Chondrocyte (in vitro differentiated cells): ENCODE measurements around the gene NFIA. TPM values are rescaled to one million over a fixed set of nuclear protein-coding genes. Genes with fewer than 3 reads are reported as not detected.

Source experiments
- DNase-seq: peaks from one replicate; pipeline ENCODE4 v3.0.0; 2021; ENCODE audit warnings: mixed read lengths, low spot score
- H3K27ac Mint-ChIP-seq: one replicate; pipeline ENCODE4 v1.8.0; 2021; ENCODE audit warnings: mild to moderate bottlenecking, moderate library complexity, mixed read lengths; ENCODE audit not compliant: unreplicated experiment
- H3K27me3 Mint-ChIP-seq: 2 replicates; pipeline ENCODE4 v1.8.0; 2021; ENCODE audit warnings: low read depth, mixed read lengths
- H3K36me3 Mint-ChIP-seq: 2 replicates; pipeline ENCODE4 v1.8.0; 2021; ENCODE audit warnings: low read depth, mixed read lengths
- H3K4me1 Mint-ChIP-seq: 2 replicates; pipeline ENCODE4 v1.8.0; 2021; ENCODE audit warnings: low read depth, mild to moderate bottlenecking, mixed read lengths
- H3K4me3 Mint-ChIP-seq: one replicate; pipeline ENCODE4 v1.8.0; 2021; ENCODE audit warnings: mild to moderate bottlenecking, moderate library complexity, mixed read lengths; ENCODE audit not compliant: unreplicated experiment
- H3K9me3 Mint-ChIP-seq: 2 replicates; pipeline ENCODE4 v1.8.0; 2021; ENCODE audit warnings: low read depth, mixed read lengths
- CTCF ChIP-seq: fragments of 200-600 bp; sonication (generic); IDR thresholded peaks from 2 replicates; pipeline ENCODE4 v1.5.0; 2021; ENCODE audit warnings: antibody characterized with exemption, mild to moderate bottlenecking, moderate library complexity
- total RNA-seq: library from RNA; stranded (reverse); gene quantifications from 3 replicates; pipeline ENCODE4 v1.2.1, GENCODE V29; 2021

NFIA gene
- total RNA-seq, 1 donor from 2014 or later, result 43.0 TPM

DNA sequence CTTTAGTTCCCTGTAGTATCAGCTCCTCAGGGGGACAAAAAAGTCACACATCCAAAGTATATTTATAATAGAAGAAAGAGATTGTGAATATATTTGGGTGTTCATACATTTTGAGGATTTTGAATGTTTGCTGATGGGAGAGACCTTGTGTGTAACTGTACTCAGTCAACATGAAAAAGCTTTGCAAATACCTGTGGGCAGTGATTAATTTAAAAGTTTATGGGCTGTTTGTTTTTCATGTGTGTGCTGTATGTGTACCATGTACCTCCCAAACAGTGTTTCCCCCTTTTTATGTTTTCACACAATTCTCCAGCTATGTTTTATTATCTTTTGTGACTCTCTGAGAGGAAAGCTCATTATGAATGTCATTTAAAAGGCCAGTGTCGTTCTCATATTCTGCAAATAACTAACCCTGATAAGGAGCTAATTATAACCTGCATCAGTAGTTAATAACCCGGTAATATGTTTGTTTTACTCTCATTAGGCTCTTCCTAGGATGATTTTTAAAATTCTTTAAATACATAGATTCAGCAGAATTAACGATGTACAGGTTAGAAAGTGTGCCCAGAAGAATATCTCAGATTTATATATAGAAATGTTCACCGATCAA lies 271.5 kb downstream of the NFIA start:
- no peak overlapping the region for H3K27ac Mint-ChIP-seq
- no peaks in the 10 kb centered on the region for H3K9me3 Mint-ChIP-seq
- no peaks in the 10 kb centered on the region for H3K27me3 Mint-ChIP-seq
- peaks cover 15% of the 10 kb centered on the region for H3K36me3 Mint-ChIP-seq
- no peak for TF ChIP-seq CTCF
- H3K4me1 Mint-ChIP-seq, result peaks cover 28% of the 10 kb centered on the region
- no peak overlapping the region for H3K4me3 Mint-ChIP-seq
- no peak for DNase-seq

- Mint-ChIP-seq H3K4me3 (no peak overlapping the region), H3K27ac (no peak overlapping the region), H3K36me3 (peaks cover 20% of the 10 kb centered on the region), H3K27me3 (no peaks in the 10 kb centered on the region), H3K4me1 (peaks cover 34% of the 10 kb centered on the region), H3K9me3 (no peaks in the 10 kb centered on the region)
- TF ChIP-seq CTCF, result no peak
- no peak for DNase-seq
Observed at GRCh38 chr1:61356016-61356415, 273.7 kb downstream of the NFIA start.

GRCh38 chr1:61356995-61357394 lies 274.6 kb downstream of the NFIA start:
- H3K9me3 Mint-ChIP-seq, result no peaks in the 10 kb centered on the region
- no peak for DNase-seq
- no peak for TF ChIP-seq CTCF
- H3K4me1 Mint-ChIP-seq, result peaks cover 34% of the 10 kb centered on the region
- H3K27ac Mint-ChIP-seq, result no peak overlapping the region
- H3K27me3 Mint-ChIP-seq, result no peaks in the 10 kb centered on the region
- peaks cover 20% of the 10 kb centered on the region for H3K36me3 Mint-ChIP-seq
- H3K4me3 Mint-ChIP-seq, result no peak overlapping the region

- Mint-ChIP-seq H3K36me3 (peaks cover 20% of the 10 kb centered on the region), H3K4me3 (no peak overlapping the region), H3K27ac (no peak overlapping the region), H3K4me1 (peaks cover 33% of the 10 kb centered on the region), H3K27me3 (no peaks in the 10 kb centered on the region), H3K9me3 (no peaks in the 10 kb centered on the region)
- DNase-seq, result no peak
- no peak for TF ChIP-seq CTCF
Observed at GRCh38 chr1:61357539-61357938, 275.2 kb downstream of the NFIA start.

GRCh38 chr1:61358770-61359455 lies 276.6 kb downstream of the NFIA start:
- Mint-ChIP-seq H3K4me3 (no peak overlapping the region), H3K4me1 (peaks cover 27% of the 10 kb centered on the region), H3K9me3 (no peaks in the 10 kb centered on the region), H3K27ac (peak overlapping the region; percentile 41), H3K27me3 (no peaks in the 10 kb centered on the region), H3K36me3 (peaks cover 18% of the 10 kb centered on the region)
- no peak for TF ChIP-seq CTCF
- no peak for DNase-seq
